GM12874 (cell line): Measurements from ENCODE around the gene FAM83B.

Experiments
- CTCF ChIP-seq: IDR thresholded peaks from 2 replicates; pipeline ENCODE4 v1.5.1; 2011; ENCODE audit warnings: low read depth, mild to moderate bottlenecking, control low read depth, low read length, moderate library complexity; ENCODE audit not compliant: insufficient read depth

Gene FAM83B

GRCh38 chr6:54865091-54865631, 18.6 kb downstream of the FAM83B start:
- no peak for TF ChIP-seq CTCF

- no peak for TF ChIP-seq CTCF
Measured at GRCh38 chr6:54868556-54868955, 22.0 kb downstream of the FAM83B start.

- TF ChIP-seq CTCF: no peak
Measured at GRCh38 chr6:54873599-54873998, 27.0 kb downstream of the FAM83B start.

- no peak for TF ChIP-seq CTCF
Measured at GRCh38 chr6:54874349-54875048, 27.9 kb downstream of the FAM83B start.

GRCh38 chr6:54875539-54875938, 29.0 kb downstream of the FAM83B start:
- no peak for TF ChIP-seq CTCF

- TF ChIP-seq CTCF: no peak
Measured at GRCh38 chr6:54876365-54876764, 29.8 kb downstream of the FAM83B start.

- TF ChIP-seq CTCF: no peak
Measured at GRCh38 chr6:54876871-54877270, 30.3 kb downstream of the FAM83B start.
